Measurements from ENCODE around the gene SERPING1.

The SERPING1 gene

DNA sequence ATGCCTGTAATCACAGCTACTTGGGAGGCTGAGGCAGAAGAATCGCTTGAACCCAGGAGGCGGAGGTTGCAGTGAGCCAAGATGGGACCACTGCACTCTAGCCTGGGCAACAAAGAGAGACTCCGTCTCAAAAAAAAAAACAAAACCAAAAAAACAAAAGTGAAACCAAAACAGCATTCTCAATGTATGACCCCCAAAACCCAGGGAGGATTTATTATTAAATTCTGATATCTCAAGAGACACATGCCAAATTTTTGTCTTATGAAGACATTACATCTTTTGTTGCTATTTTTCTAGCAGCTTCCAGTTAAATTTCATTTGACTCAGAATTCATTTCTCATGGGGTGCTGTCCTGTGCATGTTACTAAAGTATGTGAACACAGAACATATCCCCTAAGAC lies 55.2 kb downstream of the SERPING1 start:
- no peak for DNase-seq (ENCODE audit: low spot score)

- no peak for DNase-seq (ENCODE audit: low spot score)
Measured at GRCh38 chr11:57653163-57653562, 55.7 kb downstream of the SERPING1 start.

DNA sequence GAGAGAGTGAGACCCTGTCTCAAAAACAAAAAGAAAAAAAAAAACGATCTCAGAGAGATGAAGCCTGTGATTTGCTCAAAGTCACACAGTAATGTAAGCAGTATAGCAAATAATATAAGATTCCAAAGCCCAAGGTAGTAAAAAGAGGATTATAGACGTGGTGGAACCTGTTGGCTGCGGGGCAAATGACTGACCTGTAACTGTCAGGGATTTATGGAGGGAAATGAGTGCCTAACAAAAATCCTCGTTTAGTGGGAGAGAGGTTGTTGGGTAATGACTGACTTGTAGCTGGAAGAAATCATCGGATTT lies 59.4 kb downstream of the SERPING1 start:
- DNase-seq (ENCODE audit: low spot score): no peak

DNA sequence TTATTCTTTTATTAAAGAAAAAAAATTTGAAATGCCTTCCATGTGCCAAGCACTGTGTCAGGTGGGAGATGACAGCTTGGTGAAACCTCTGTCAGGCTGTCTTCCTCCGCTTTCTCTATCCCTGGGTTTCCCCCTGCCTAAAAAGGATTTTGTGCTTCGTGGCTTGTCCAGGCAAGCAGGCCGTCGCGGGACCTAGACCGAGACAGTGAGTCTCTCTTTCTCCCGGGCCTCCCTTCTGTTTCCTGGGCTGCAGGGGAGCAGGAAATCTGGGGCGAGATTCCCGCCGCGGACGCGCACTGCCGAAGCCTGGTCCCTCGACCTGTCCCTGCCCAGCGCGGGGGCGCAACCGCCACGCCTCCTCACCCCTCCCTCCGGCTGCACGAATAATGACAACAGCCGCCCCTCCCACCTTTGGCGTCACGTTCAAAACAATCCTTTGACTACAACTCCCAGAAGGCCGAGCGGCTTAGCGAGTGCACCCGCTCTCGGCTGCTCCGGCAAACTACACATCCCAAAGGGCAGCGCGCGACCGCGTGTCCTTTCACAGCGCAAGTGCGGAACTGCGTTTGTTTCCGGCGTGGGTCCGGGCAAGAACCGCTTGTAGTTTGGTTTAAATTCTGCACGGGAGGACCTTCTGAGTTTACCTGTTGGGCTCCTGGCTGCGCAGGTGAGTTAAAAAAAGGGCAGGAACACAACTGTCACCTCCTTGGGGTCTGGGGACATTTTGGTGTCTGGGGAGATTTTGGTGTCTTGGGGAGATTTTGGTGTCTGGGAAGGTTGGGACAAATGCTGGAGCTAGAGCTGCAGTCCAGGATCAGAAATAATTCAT lies 59.9 kb downstream of the SERPING1 start, which contains the start of gene CLP1:
TSS of gene CLP1 (plus strand) at position 569 of the 829 bp plus-strand sequence. CDS start 1,715 bp downstream, outside the sequence.
- peak; percentile 99 for DNase-seq (ENCODE audit: low spot score)

GRCh38 chr11:57658023-57658361 lies 60.5 kb downstream of the SERPING1 start:
- DNase-seq (ENCODE audit: low spot score): no peak

GRCh38 chr11:57659669-57660068 lies 62.2 kb downstream of the SERPING1 start:
- no peak for DNase-seq (ENCODE audit: low spot score)

GRCh38 chr11:57662893-57663292 lies 65.4 kb downstream of the SERPING1 start:
- no peak for DNase-seq (ENCODE audit: low spot score)

DNA sequence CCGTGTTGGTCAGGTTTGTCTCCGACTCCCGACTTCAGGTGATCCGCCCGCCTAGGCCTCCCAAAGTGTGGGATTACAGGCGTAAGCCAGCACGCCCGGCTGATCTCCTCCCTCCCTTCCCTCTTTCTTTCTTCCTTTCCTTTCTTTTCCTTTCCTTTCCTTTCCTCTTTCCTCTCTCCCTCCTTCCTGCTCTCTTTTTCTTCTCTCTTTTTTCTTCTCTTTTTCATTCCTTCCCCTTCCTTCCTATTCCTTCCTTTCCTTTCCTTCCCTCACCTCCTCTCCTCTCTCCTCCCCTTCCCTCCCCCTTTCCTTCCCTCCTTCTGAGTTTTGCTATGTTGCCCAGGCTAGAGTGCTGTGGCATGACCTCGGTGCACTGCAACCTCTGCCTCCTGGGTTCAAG lies 66.5 kb downstream of the SERPING1 start:
- no peak for DNase-seq (ENCODE audit: low spot score)

Measured in pons (tissue), 1 donor.